Measurements from ENCODE around the gene PGBD5.

Gene PGBD5

DNA sequence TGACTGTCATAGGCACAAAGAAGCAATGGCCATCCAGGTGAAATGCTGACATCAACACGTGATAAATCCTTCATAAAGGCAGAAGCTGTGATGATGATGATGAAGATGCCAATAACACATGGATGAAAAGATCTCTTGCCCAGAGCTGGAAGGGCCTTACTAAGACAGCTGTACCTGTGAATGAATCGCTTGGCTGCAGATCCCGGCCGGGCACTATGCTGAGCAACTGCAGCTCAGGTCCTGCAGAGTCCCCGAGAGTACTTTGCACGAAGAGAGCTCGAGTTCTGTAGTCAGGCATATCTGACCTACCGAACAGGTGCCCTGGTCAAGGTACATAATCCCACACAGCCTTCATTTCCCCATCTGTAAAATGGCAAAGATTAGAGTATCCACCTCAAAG lies 48.8 kb downstream of the PGBD5 start:
- no peak for TF ChIP-seq CTCF (IDR thresholded peaks at IDR 0.05)
- Histone ChIP-seq H3K4me3 (no peak overlapping the region), H3K27ac (no peak overlapping the region)
- no peak for DNase-seq (ENCODE audit: low spot score)

GRCh38 chr1:230376296-230376695 lies 49.8 kb downstream of the PGBD5 start:
- Histone ChIP-seq H3K27ac (no peak overlapping the region), H3K4me3 (no peak overlapping the region)
- TF ChIP-seq CTCF (IDR thresholded peaks at IDR 0.05): no peak
- no peak for DNase-seq (ENCODE audit: low spot score)

- TF ChIP-seq CTCF (IDR thresholded peaks at IDR 0.05): no peak
- DNase-seq (ENCODE audit: low spot score): no peak
- Histone ChIP-seq H3K4me3 (no peak overlapping the region), H3K27ac (no peak overlapping the region)
These were observed 50.4 kb downstream of the PGBD5 start for GRCh38 chr1:230375780-230376179.

GRCh38 chr1:230375147-230375546 lies 51.0 kb downstream of the PGBD5 start:
- TF ChIP-seq CTCF (IDR thresholded peaks at IDR 0.05): no peak
- no peak for DNase-seq (ENCODE audit: low spot score)
- no peak overlapping the region for H3K4me3 ChIP-seq
- no peak overlapping the region for H3K27ac ChIP-seq

DNA sequence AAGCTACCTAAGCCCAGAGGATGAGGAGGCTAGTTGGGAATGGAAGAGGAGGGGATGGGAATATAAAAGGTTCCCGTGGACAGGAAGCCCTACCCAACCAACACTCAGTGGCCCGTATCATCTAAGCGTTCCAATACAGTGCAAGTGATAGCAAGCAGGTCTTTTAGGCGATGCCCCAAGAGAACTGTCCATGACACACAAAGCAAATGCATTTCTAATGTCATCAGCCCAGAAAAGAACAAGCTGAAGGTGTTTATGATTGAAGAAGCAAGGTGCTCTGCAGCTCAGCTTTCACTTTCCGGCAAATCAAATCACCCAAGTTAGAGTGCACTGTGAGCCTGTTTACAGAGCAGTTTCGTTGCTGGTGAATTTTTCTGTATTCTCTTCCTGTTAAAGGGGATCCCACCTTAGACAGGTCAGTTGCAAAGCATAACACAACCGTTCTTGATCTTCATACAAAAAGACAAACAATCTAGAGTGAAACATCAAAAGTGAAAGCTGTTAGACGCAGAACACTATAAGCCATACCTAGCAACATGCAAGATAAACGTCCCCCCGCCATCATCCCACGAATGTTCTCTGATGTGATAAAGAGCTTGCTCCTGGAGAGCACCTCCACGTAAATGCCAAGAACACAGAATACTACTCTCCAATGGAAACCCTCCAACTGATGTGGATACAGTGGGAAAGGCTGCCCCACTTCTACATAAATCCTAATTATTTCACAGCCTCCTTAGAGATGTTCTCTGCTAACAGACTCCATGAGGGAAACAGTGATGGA lies 54.0 kb downstream of the PGBD5 start:
- DNase-seq (ENCODE audit: low spot score): no peak
- H3K27ac ChIP-seq: no peak overlapping the region
- no peak overlapping the region for H3K4me3 ChIP-seq
- no peak for TF ChIP-seq CTCF (IDR thresholded peaks at IDR 0.05)

- TF ChIP-seq CTCF (IDR thresholded peaks at IDR 0.05): no peak
- Histone ChIP-seq H3K27ac (no peak overlapping the region), H3K4me3 (no peak overlapping the region)
- DNase-seq (ENCODE audit: low spot score): no peak
These were observed 56.0 kb downstream of the PGBD5 start for GRCh38 chr1:230370109-230370508.

DNA sequence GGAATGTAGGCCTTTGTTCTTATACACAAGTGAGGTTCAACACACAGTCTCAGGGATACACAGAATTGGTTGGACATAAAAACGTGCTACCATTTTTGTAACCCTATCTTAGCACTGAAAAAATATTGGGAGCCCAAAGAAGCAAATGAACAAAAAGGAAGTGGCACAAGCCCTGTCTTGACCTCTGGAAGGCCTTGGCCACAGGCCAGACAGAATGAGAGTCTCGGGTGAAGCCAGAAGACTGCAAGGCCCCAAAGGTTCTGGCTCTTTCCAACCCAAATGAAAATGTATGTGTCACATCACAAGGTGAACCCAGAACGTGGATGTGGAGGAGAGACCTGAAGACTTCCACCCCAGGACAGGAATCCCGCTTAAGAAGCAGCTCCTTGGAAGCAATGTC lies 57.3 kb downstream of the PGBD5 start:
- no peak for TF ChIP-seq CTCF (IDR thresholded peaks at IDR 0.05)
- no peak overlapping the region for H3K4me3 ChIP-seq
- no peak overlapping the region for H3K27ac ChIP-seq
- no peak for DNase-seq (ENCODE audit: low spot score)

All from coronary artery (tissue), 2 donors.